ENCODE results near the gene PCDH10.
A peak's percentile ranks its signal among the peaks of the same experiment; 100 is the strongest.

Gene PCDH10

DNA sequence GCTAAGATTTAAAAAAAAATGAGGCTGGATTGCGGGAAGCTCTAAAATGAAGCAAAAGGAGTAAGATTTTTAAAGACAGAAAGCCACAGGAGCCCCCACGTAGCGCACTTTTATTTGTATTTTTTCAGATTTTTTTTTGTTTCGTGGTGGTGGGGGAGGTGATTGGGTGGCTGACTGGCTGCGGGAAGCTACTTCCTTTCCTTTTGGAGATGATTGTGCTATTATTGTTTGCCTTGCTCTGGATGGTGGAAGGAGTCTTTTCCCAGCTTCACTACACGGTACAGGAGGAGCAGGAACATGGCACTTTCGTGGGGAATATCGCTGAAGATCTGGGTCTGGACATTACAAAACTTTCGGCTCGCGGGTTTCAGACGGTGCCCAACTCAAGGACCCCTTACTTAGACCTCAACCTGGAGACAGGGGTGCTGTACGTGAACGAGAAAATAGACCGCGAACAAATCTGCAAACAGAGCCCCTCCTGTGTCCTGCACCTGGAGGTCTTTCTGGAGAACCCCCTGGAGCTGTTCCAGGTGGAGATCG lies 908 bp downstream of the PCDH10 start:
- peak; percentile 59 for DNase-seq (ENCODE audit: low spot score)

DNA sequence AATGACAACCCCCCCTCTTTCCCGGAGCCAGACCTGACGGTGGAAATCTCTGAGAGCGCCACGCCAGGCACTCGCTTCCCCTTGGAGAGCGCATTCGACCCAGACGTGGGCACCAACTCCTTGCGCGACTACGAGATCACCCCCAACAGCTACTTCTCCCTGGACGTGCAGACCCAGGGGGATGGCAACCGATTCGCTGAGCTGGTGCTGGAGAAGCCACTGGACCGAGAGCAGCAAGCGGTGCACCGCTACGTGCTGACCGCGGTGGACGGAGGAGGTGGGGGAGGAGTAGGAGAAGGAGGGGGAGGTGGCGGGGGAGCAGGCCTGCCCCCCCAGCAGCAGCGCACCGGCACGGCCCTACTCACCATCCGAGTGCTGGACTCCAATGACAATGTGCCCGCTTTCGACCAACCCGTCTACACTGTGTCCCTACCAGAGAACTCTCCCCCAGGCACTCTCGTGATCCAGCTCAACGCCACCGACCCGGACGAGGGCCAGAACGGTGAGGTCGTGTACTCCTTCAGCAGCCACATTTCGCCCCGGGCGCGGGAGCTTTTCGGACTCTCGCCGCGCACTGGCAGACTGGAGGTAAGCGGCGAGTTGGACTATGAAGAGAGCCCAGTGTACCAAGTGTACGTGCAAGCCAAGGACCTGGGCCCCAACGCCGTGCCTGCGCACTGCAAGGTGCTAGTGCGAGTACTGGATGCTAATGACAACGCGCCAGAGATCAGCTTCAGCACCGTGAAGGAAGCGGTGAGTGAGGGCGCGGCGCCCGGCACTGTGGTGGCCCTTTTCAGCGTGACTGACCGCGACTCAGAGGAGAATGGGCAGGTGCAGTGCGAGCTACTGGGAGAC lies 1.6 kb downstream of the PCDH10 start:
- peak; percentile 68 for DNase-seq (ENCODE audit: low spot score)

DNA sequence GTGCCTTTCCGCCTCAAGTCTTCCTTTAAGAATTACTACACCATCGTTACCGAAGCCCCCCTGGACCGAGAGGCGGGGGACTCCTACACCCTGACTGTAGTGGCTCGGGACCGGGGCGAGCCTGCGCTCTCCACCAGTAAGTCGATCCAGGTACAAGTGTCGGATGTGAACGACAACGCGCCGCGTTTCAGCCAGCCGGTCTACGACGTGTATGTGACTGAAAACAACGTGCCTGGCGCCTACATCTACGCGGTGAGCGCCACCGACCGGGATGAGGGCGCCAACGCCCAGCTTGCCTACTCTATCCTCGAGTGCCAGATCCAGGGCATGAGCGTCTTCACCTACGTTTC lies 2.2 kb downstream of the PCDH10 start:
- peak; percentile 65 for DNase-seq (ENCODE audit: low spot score)

DNA sequence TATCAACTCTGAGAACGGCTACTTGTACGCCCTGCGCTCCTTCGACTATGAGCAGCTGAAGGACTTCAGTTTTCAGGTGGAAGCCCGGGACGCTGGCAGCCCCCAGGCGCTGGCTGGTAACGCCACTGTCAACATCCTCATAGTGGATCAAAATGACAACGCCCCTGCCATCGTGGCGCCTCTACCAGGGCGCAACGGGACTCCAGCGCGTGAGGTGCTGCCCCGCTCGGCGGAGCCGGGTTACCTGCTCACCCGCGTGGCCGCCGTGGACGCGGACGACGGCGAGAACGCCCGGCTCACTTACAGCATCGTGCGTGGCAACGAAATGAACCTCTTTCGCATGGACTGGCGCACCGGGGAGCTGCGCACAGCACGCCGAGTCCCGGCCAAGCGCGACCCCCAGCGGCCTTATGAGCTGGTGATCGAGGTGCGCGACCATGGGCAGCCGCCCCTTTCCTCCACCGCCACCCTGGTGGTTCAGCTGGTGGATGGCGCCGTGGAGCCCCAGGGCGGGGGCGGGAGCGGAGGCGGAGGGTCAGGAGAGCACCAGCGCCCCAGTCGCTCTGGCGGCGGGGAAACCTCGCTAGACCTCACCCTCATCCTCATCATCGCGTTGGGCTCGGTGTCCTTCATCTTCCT lies 2.7 kb downstream of the PCDH10 start:
- DNase-seq (ENCODE audit: low spot score): peak; percentile 71

DNA sequence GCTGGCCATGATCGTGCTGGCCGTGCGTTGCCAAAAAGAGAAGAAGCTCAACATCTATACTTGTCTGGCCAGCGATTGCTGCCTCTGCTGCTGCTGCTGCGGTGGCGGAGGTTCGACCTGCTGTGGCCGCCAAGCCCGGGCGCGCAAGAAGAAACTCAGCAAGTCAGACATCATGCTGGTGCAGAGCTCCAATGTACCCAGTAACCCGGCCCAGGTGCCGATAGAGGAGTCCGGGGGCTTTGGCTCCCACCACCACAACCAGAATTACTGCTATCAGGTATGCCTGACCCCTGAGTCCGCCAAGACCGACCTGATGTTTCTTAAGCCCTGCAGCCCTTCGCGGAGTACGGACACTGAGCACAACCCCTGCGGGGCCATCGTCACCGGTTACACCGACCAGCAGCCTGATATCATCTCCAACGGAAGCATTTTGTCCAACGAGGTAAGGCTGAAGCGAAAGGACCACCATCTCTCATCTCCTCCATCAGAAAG lies 3.3 kb downstream of the PCDH10 start:
- DNase-seq (ENCODE audit: low spot score): peak; percentile 66

DNA sequence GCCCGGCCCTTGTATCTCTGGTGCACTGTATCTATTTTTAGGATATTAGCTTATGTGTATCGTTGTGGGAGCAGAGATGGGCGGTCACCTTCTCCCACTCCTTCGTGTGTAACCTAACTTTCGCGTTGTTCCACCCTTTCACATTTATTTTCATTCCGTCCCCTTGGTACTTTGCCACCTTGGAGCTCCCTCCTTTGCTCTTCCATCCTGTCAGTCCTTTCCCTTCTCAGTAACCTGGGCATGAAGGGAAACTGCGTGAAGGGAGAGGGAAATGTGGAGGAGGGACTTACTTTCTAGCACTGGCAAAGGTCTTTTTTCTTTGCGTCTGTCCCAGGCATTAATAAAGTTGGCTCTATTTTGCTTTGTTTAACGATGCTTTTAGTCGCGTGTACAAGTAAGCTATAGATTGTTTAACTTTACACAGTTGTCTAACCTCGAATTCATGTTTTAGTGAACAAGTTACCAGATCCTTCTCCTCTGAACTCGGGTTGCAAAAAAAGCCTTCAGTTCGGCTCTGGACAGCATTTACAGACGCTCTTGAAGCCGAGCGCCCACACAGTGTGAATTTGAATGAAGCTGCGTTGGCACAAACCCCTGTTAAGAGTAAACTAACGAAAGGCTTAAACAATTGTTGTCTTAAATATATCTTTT lies 3.9 kb downstream of the PCDH10 start:
- DNase-seq (ENCODE audit: low spot score): no peak

DNA sequence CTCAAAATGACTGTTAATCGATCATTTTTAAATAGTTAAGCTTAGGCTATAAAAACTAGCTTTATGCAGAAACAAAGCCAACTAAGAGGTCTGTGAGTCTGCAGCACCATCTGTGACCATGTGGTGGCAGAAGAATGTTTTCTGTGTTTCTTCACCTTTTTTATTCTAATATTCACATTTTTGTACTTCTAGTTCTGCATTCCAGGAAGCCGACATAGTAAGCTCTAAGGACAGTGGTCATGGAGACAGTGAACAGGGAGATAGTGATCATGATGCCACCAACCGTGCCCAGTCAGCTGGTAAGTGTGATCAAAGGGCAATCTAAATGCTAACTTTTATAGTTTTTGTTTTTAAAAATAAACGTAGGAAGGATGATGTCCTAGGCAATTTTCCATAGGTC lies 5.6 kb downstream of the PCDH10 start:
- DNase-seq (ENCODE audit: low spot score): no peak

DNA sequence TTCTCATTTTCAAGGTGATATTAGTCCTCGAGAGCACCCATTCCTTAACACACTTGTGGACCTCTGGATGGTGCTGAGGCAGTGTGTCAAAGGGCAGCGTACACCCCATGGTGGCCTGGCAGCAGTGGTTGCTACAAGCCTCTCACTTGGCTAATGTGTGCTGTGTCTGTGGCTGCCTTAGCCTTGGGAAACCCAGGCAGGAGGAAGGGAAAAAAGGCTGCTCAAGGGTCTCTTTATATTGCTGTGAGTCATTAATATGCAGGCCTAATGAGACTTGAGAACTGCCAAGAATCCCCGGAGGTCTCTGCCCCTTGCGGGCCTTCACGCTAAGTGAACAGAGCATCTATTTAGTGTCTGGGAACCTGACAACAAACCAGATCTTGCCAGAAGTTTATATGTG lies 7.0 kb downstream of the PCDH10 start:
- no peak for DNase-seq (ENCODE audit: low spot score)

GRCh38 chr4:133156556-133156955 lies 7.5 kb downstream of the PCDH10 start:
- DNase-seq (ENCODE audit: low spot score): no peak

GRCh38 chr4:133157460-133158160 lies 8.5 kb downstream of the PCDH10 start:
- no peak for DNase-seq (ENCODE audit: low spot score)

GRCh38 chr4:133160853-133161252 lies 11.8 kb downstream of the PCDH10 start:
- DNase-seq (ENCODE audit: low spot score): no peak

- DNase-seq (ENCODE audit: low spot score): no peak
These were observed 12.6 kb downstream of the PCDH10 start for GRCh38 chr4:133161570-133162295.

GRCh38 chr4:133162941-133163340 lies 13.8 kb downstream of the PCDH10 start:
- no peak for DNase-seq (ENCODE audit: low spot score)

DNA sequence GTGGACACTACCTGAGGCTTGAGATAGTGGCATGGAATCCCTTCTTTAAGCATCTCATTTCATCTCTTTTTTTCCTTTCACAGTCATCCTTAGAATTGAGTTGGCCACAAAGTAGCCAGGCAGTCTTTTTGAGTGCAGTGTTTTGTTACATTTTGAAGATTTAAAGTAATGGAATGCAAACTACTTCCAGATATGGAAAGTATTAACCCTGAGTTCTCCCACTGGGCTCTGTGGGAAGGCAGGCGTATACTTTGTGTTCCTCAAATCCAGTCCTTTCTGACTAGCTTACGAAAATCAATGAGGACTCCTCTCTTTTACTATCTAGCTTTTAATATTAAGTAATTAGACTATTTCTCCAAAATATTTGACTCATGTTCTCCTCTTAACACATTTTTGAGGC lies 29.9 kb downstream of the PCDH10 start:
- no peak for DNase-seq (ENCODE audit: low spot score)

DNA sequence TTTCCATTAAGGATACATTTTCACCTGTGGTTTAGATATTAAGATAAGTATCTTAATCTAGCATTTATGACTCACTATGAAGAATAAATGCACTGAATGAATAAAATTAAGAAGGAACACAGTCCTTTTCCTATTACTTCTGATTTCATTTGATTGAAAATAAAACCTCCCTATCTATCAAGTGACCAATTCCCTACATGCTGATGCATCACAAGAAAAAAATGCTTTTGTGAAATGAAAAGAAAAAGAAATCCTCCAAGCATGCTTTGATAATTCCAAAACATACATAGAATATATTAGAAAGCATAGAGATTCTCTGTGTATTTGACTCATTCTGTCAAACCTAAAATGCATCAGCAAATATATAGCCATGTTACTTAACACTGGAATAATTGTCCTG lies 37.1 kb downstream of the PCDH10 start:
- no peak for DNase-seq (ENCODE audit: low spot score)

DNA sequence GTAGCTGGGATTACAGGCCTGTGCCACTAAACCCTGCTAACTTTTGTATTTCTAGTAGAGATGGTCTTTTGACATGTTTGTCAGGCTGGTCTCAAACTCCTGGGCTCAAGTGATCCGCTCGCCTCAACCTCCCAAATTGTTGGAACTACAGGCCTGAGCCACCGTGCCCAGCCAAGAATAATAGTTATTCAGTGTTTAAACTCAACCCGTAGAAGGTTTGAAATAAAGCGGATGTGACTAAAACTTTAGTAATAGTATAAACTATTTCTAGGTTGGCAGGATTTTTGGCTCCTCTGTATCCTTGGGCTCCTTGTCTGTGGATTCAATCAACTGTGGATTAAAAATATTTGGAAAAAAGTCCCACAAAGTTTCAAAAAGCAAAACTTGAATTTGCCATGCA lies 37.8 kb downstream of the PCDH10 start:
- DNase-seq (ENCODE audit: low spot score): no peak

GRCh38 chr4:133188433-133189146 lies 39.5 kb downstream of the PCDH10 start:
- no peak for DNase-seq (ENCODE audit: low spot score)

- no peak for DNase-seq (ENCODE audit: low spot score)
These were observed 40.0 kb downstream of the PCDH10 start for GRCh38 chr4:133189147-133189517.

DNA sequence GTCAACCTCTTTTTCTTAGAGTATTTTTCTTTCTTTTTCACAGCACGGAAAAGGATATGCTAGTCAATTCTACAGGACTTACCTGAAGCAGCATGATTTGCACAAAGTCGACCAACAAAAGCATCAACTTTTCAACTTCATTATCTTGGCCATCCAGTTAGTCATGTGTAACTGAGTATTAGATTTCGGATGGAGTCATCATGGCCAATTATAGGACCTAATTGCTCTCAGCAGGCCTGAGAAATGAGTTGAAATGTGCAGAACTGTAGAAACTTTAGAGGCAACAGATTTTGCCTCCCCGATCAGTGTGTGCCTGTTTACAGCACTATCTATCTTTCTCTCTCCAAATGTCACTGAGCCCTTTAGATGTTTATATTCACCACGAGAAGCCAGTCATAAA lies 41.0 kb downstream of the PCDH10 start:
- DNase-seq (ENCODE audit: low spot score): no peak

DNA sequence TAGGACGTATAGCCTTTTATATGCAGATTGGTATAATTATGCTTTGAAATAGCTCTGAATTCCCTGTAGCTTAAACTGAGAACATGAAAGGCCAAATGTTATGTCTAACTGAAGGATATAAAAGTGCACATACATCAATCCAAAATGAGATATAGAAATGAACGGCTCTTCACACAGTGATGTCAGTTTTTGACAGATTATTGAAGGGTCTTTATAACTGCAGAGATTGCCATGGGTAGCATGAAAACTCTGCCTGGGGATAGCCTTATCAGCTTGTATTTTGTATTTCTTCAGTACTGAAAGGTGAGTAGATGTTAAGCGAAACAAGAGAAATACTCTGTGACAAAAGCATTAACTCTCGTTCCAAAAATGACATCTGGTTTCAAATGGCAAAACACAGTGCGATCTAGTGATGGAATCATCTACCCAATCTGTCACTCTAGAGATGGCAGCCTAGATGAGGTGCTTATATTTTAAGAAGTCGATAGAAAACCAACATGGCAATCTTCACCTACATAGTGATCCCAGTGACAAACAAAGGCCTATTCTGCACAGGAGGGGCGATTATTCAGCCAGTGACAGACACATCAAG lies 59.7 kb downstream of the PCDH10 start:
- no peak for DNase-seq (ENCODE audit: low spot score)
